EL (cell line): ENCODE data around the gene SZT2.
"Not testable (repeated sequence)": the region's sequence is repeated elsewhere in the genome, so short reads cannot be mapped to it uniquely, and the experiment has no call there.

ENCODE experiments used
- DNase-seq: peaks from one replicate; pipeline ENCODE4 v3.0.0-alpha.2; 2016

SZT2 gene

GRCh38 chr1:43501806-43502205, 112.1 kb downstream of the SZT2 start:
- not testable (repeated sequence) for DNase-seq

- DNase-seq = no peak
These were observed 113.8 kb downstream of the SZT2 start for GRCh38 chr1:43503534-43503933.
